ENCODE measurements around the gene NKTR. TPM values are rescaled to one million over a fixed set of nuclear protein-coding genes. Genes with fewer than 3 reads are reported as not detected.
A peak's percentile ranks its signal among the peaks of the same experiment; 100 is the strongest.

The NKTR gene
- total RNA-seq, 1 experiment from 2014 or later, result 79.8 TPM

- Histone ChIP-seq H2BK15ac (ENCODE audit: low read depth, low read length) (no peak overlapping the region), H2BK120ac (ENCODE audit: low read depth, low read length, poor library complexity, severe bottlenecking) (no peak overlapping the region), H3K9me3 (ENCODE audit: control insufficient read depth, low read depth, low read length) (no peaks in the 10 kb centered on the region), H3K4me2 (ENCODE audit: insufficient read depth, insufficient read length, low read length) (no peak overlapping the region), H4K91ac (ENCODE audit: insufficient read length, low read depth, low read length) (no peak overlapping the region), H3K4me1 (ENCODE audit: insufficient read depth, low read length) (no peaks in the 10 kb centered on the region), H2BK5ac (ENCODE audit: insufficient read length, low read length) (no peak overlapping the region), H3K4ac (ENCODE audit: low read depth, low read length) (no peak overlapping the region), H3K9ac (ENCODE audit: extremely low read depth, insufficient read length, low read length) (no peak overlapping the region), H3K79me1 (ENCODE audit: insufficient read depth, low read depth, low read length, poor library complexity, severe bottlenecking) (peaks cover 9% of the 10 kb centered on the region), H3K27ac (ENCODE audit: insufficient read length, low read depth, low read length) (no peak overlapping the region), H4K8ac (replicated peaks; ENCODE audit: insufficient read length, low read depth, low read length) (no peak overlapping the region), H3K79me2 (ENCODE audit: insufficient read depth, low read length) (no peaks in the 10 kb centered on the region), H2BK20ac (ENCODE audit: low read depth, low read length, poor library complexity, severe bottlenecking) (no peak overlapping the region), H2AFZ (ENCODE audit: low read length) (no peak overlapping the region), H4K20me1 (ENCODE audit: control insufficient read depth, insufficient read depth, insufficient read length) (no peaks in the 10 kb centered on the region), H3K18ac (ENCODE audit: insufficient read length, low read depth, low read length) (no peak overlapping the region), H3T11ph (ENCODE audit: low read length) (no peak overlapping the region), H2AK5ac (ENCODE audit: insufficient read length, low read length) (no peak overlapping the region), H3K23me2 (ENCODE audit: insufficient read length, low read depth, low read length, poor library complexity, severe bottlenecking) (no peaks in the 10 kb centered on the region), H3K23ac (ENCODE audit: insufficient read length, low read depth, low read length) (no peak overlapping the region), H3K14ac (ENCODE audit: insufficient read depth, low read length) (no peak overlapping the region), H2BK12ac (ENCODE audit: insufficient read length, low read depth, low read length) (no peak overlapping the region), H3K27me3 (ENCODE audit: insufficient read depth, low read length) (no peaks in the 10 kb centered on the region), H3K56ac (ENCODE audit: insufficient read length, low read depth, low read length) (no peak overlapping the region), H4K5ac (ENCODE audit: insufficient read length, low read depth, low read length) (no peak overlapping the region)
- no peaks in the 10 kb centered on the region for H3K27me3 Mint-ChIP-seq (ENCODE audit: low read depth)
- peaks cover 38 to 52% (median 50%) of the 10 kb centered on the region in 3 experiments; a peak in 6 of 7 replicates for H3K36me3 Mint-ChIP-seq (ENCODE audit: insufficient read depth in 1 of 3, low read depth in 3 of 3)
- no peak for DNase-seq
- H3K27ac Mint-ChIP-seq, result peak overlapping the region in 1 of 3 experiments; percentile 13; a peak in 1 of 7 replicates
- TF ChIP-seq, protein P1, sequence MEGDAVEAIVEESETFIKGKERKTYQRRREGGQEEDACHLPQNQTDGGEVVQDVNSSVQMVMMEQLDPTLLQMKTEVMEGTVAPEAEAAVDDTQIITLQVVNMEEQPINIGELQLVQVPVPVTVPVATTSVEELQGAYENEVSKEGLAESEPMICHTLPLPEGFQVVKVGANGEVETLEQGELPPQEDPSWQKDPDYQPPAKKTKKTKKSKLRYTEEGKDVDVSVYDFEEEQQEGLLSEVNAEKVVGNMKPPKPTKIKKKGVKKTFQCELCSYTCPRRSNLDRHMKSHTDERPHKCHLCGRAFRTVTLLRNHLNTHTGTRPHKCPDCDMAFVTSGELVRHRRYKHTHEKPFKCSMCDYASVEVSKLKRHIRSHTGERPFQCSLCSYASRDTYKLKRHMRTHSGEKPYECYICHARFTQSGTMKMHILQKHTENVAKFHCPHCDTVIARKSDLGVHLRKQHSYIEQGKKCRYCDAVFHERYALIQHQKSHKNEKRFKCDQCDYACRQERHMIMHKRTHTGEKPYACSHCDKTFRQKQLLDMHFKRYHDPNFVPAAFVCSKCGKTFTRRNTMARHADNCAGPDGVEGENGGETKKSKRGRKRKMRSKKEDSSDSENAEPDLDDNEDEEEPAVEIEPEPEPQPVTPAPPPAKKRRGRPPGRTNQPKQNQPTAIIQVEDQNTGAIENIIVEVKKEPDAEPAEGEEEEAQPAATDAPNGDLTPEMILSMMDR (conservative IDR thresholded peaks at IDR 0.05), result no peak
- no peak overlapping the region for H3K4me3 Mint-ChIP-seq
- H3K9me3 Mint-ChIP-seq, result no peaks in the 10 kb centered on the region
- no CpG with 5 or more reads among the region's 6 CpGs for WGBS (ENCODE audit: extremely low coverage, insufficient read length, low lambda C conversion rate)
- no peaks in the 10 kb centered on the region for H3K4me1 Mint-ChIP-seq
These were observed 40.4 kb downstream of the NKTR start for GRCh38 chr3:42640771-42641370.

Measured in H9 (cell line).